Measurements from ENCODE around the gene DCDC2B. TPM values are rescaled to one million over a fixed set of nuclear protein-coding genes. Genes with fewer than 3 reads are reported as not detected.
"Not testable (repeated sequence)": the region's sequence is repeated elsewhere in the genome, so short reads cannot be mapped to it uniquely, and the experiment has no call there.

Gene DCDC2B
- total and polyA plus RNA-seq, 5 donors: 0.05 TPM; not detected in 4

- Histone ChIP-seq H3K27me3 (ENCODE audit: control insufficient read depth, insufficient read depth) (no peaks in the 10 kb centered on the region), H3K27ac (ENCODE audit: low read length) (peak overlapping the region; percentile 80), H3K4me3 (ENCODE audit: low read length) (no peak overlapping the region), H3K4me1 (ENCODE audit: control insufficient read depth, insufficient read depth, low read length) (peaks cover 6% of the 10 kb centered on the region), H3K9me3 (ENCODE audit: control insufficient read depth, low read length) (no peaks in the 10 kb centered on the region)
- 11% methylated on average over 31 of the region's 31 CpGs for WGBS
- intact Hi-C loops (cut with DNase I): loop anchor here in 1 of 4 donors (10.0 kb wide), 1 partner anchor 47 kb away; the partner anchor contains the start of gene HDAC1
- ATAC-seq: peak; percentile 56 to 62
- peak; percentile 87 to 96 (median 94) for DNase-seq
Measured at GRCh38 chr1:32247983-32248889, 39.3 kb downstream of the DCDC2B start.

DNA sequence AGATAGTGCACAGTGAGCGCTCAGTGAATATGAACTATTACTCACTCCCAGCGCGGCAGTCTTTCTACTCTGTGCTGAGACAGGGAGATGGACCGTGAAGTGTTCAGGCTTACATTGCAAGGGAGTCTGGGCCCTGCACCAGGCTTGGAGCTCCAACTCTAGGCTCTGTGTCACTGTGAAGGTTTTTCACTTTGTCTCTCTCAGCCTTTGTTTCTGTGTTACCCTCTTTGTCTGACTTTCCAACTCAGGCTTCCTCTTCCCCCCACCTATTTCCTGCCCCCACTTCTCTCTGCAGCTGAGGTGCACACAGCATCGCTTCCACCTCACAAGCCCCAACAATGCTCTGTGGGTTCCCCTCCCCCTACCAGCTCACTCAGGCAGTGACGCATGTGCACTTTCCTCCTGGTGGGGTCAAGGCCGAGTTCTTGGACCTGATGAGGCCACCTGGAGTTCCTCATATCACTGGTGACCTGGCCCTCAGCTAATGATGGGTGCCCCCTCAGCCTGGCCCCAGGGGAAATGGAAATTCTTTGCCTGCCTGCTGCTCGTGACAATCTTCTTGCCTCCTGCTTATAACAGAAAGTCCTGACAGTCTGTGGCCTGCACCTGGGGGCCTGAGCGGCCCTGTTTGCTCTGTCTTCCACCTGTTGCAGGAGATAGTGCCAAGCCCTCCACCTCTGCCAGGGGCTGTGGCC, 41.1 kb downstream of the DCDC2B start:
- intact Hi-C loops (cut with DNase I): loop anchor here in 1 of 4 donors (10.0 kb wide), 1 partner anchor 45 kb away; the partner anchor contains the start of gene HDAC1
- Histone ChIP-seq H3K4me3 (ENCODE audit: low read length) (no peak overlapping the region), H3K27me3 (ENCODE audit: control insufficient read depth, insufficient read depth) (no peaks in the 10 kb centered on the region), H3K9me3 (ENCODE audit: control insufficient read depth, low read length) (no peaks in the 10 kb centered on the region), H3K27ac (ENCODE audit: low read length) (peak overlapping the region; percentile 91), H3K4me1 (ENCODE audit: control insufficient read depth, insufficient read depth, low read length) (peaks cover 6% of the 10 kb centered on the region)
- peak; percentile 38 to 55 for ATAC-seq
- 55% methylated on average over 9 of the region's 9 CpGs for WGBS
- peak; percentile 51 to 75 (median 73) for DNase-seq

GRCh38 chr1:32250893-32251716, 42.2 kb downstream of the DCDC2B start, which contains the start of gene LCK:
LCK (plus strand) TSS chr1:32251265; CDS start chr1:32274330, 23,065 bp downstream.
- H3K9me3 ChIP-seq (ENCODE audit: control insufficient read depth, low read length): no peaks in the 10 kb centered on the region
- intact Hi-C loops (cut with DNase I): no loop called here
- DNase-seq (peak in 2 of 3 donors; percentile 57 to 59), ATAC-seq (no peak)
- WGBS: 68% methylated on average over 25 of the region's 25 CpGs
- peak within 1 kb of the TSS; percentile 91 for H3K27ac ChIP-seq (ENCODE audit: low read length)
- no peak within 1 kb of the TSS for H3K4me3 ChIP-seq (ENCODE audit: low read length)
- peaks cover 6% of the 10 kb centered on the region for H3K4me1 ChIP-seq (ENCODE audit: control insufficient read depth, insufficient read depth, low read length)
- no peaks in the 10 kb centered on the region for H3K27me3 ChIP-seq (ENCODE audit: control insufficient read depth, insufficient read depth)

DNA sequence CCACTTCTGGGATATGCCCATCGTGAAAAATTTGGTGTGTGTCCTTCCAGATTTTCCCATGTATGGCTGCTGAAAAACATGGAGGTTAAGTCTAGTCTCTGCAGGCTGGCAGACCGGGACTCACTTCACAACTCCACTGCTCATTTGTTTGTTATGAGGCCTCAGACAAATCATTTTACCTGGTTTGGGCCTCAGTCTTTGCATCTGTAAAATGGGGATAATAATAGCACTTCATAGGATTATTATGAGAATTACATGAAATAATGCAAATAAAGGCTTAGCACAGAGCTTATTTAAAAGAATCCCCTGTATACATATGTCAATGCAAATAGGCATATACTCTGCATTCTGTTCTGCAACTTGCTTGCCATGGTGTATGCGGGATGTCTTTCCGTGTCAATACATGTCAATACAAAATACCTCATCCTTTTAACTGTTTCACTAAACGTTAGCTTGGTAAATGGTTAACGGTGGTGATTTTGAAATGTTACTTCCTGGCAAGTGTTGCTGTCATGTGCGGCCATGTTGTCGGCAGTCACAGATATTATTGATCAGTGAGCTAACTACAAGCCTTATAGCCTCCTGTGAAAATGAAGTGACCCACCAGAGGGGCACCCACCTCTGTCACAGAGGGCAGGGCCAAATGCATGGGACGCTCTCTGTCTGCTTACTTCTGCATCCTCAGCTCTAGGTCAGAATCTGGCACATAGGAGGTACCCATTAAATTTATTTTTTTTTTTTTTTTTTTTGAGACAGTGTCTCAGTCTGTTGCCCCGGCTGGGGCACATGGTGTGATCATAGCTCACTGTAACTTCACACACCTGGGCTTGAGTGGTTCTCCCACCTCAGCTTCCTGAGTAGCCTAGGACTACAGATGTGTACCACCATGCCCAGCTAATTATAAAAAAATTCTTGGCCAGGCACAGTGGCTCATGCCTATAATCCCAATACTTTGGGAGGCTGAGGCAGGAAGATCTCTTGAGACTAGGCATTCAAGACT, 46.5 kb downstream of the DCDC2B start:
- intact Hi-C loops (cut with DNase I): no loop called here
- DNase-seq: no peak
- 86% methylated on average over 10 of the region's 10 CpGs for WGBS
- Histone ChIP-seq H3K27me3 (ENCODE audit: control insufficient read depth, insufficient read depth) (no peaks in the 10 kb centered on the region), H3K4me3 (ENCODE audit: low read length) (no peak overlapping the region), H3K4me1 (ENCODE audit: control insufficient read depth, insufficient read depth, low read length) (peaks cover 2% of the 10 kb centered on the region), H3K27ac (ENCODE audit: low read length) (no peak overlapping the region), H3K9me3 (ENCODE audit: control insufficient read depth, low read length) (no peaks in the 10 kb centered on the region)
- no peak for ATAC-seq

DNA sequence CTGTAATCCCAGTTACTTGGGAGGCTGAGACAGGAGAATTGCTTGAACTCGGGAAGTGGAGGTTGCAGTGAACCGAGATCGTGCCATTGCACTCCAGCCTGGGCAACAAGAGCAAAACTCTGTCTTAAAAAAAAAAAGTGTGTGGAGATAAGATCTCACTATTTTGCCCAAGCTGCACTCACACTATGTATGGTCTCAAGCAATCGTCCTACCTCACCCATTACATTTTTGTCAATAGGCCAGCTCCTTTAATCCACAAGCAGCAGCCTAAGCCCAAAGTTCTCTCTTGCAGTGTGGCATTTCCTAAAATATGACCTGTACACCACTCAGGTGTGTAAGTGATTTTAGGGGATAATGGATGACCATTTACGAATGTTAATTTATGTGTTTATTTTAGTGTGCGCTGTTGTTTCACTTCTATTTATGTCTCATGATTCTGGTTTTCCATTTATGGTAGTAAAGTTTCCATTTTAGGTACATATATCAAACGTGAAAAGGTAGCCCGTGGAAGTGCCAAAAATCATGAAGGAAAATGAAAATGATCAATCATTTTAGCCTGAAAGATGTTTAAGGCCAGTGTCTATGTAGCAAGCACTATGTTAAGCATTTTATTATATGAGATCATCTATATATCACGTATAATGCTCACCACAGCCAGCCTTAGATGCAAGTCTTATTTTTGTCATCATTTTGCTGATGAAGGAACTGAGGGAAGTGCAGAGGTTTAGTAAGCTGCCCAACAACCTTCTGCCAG, 47.8 kb downstream of the DCDC2B start:
- H3K27ac ChIP-seq (ENCODE audit: low read length): no peak overlapping the region
- no peak for DNase-seq
- intact Hi-C loops (cut with DNase I): no loop called here
- peaks cover 2% of the 10 kb centered on the region for H3K4me1 ChIP-seq (ENCODE audit: control insufficient read depth, insufficient read depth, low read length)
- no peak overlapping the region for H3K4me3 ChIP-seq (ENCODE audit: low read length)
- H3K9me3 ChIP-seq (ENCODE audit: control insufficient read depth, low read length): no peaks in the 10 kb centered on the region
- H3K27me3 ChIP-seq (ENCODE audit: control insufficient read depth, insufficient read depth): no peaks in the 10 kb centered on the region
- ATAC-seq: no peak
- WGBS: 84% methylated on average over 9 of the region's 9 CpGs

DNA sequence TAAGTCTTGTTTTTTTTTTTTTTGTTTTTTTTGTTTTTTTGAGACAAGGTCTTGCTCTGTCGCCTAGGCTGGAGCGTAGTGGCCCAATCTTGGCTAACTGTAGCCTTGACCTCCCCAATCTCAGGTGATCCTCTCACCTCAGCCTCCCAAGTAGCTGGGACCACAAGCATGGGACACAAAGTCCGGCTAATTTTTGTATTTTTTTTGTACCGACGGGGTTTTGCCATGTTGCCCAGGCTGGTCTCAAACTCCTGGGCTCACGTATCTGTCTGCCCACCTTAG, 48.3 kb downstream of the DCDC2B start:
- DNase-seq (no peak), ATAC-seq (no peak)
- Histone ChIP-seq H3K9me3 (ENCODE audit: control insufficient read depth, low read length) (no peaks in the 10 kb centered on the region), H3K4me1 (ENCODE audit: control insufficient read depth, insufficient read depth, low read length) (peaks cover 2% of the 10 kb centered on the region), H3K4me3 (ENCODE audit: low read length) (no peak overlapping the region), H3K27me3 (ENCODE audit: control insufficient read depth, insufficient read depth) (no peaks in the 10 kb centered on the region), H3K27ac (ENCODE audit: low read length) (no peak overlapping the region)
- intact Hi-C loops (cut with DNase I): no loop called here
- WGBS: 94% methylated on average over 6 of the region's 6 CpGs

DNA sequence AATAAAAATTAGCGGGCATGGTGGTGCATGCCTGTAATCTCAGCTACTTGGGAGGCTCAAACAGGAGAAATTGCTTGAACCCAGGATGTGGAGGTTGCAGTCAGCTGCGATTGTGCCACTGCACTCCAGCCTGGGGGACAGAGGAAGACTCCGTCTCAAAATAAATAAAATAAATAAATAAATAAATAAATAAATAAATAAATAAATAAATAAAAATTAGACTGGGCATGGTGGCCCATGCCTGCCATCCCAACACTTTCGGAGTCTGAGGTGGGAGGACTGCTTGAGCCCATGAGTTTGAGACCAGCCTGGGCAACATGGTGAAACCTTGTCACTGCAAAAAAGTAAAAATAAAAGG, 54.3 kb downstream of the DCDC2B start:
- intact Hi-C loops (cut with DNase I); DNase-seq; H3K4me3 ChIP-seq (ENCODE audit: low read length); H3K27me3 ChIP-seq (ENCODE audit: control insufficient read depth, insufficient read depth); H3K9me3 ChIP-seq (ENCODE audit: control insufficient read depth, low read length); H3K27ac ChIP-seq (ENCODE audit: low read length); ATAC-seq; H3K4me1 ChIP-seq (ENCODE audit: control insufficient read depth, insufficient read depth, low read length): not testable (repeated sequence)
- 96% methylated on average over 4 of the region's 4 CpGs for WGBS

DNA sequence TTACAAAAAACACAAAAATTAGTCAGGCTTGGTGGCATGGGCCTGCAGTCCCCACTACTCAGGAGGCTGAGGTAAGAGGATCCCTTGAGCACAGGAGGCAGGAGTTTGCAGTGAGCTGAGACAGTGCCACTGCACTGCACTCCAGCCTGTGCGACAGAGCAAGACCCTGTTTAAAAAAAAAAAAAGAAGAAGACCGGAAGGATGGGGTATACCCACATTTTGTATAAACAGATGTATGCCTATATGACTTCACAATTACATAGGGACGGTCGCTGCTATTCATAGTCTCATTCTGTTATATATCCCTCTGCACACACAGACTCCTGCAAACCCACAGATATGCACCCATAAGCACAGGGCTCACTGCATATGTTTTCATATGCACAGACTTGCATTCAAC, 54.9 kb downstream of the DCDC2B start:
- intact Hi-C loops (cut with DNase I): no loop called here
- WGBS: 85% methylated on average over 4 of the region's 4 CpGs
- ATAC-seq: no peak

More for the DNA sequence above, 54.9 kb downstream of the DCDC2B start:
- Histone ChIP-seq H3K4me3 (ENCODE audit: low read length) (no peak overlapping the region), H3K4me1 (ENCODE audit: control insufficient read depth, insufficient read depth, low read length) (no peaks in the 10 kb centered on the region), H3K27ac (ENCODE audit: low read length) (no peak overlapping the region), H3K9me3 (ENCODE audit: control insufficient read depth, low read length) (no peaks in the 10 kb centered on the region), H3K27me3 (ENCODE audit: control insufficient read depth, insufficient read depth) (no peaks in the 10 kb centered on the region)
- DNase-seq: no peak

All from right cardiac atrium (tissue), 5 donors.